Uterus (tissue), 4 donors: ENCODE results near the gene PSMC5. TPM values are rescaled to one million over a fixed set of nuclear protein-coding genes. Genes with fewer than 3 reads are reported as not detected.

Experiments
- DNase-seq, 2 donors: peaks; one replicate each; pipeline ENCODE4 v3.0.0-alpha.2; 2019 to 2020
- H3K27ac ChIP-seq, 2 donors: fragments of 200-600 bp; sonication (generic); 1 replicate in 1 of 2; 2 replicates in 1 of 2; pipeline ENCODE4 v1.5.1; 2016 to 2018
- H3K27me3 ChIP-seq, 2 donors: fragments of 200-600 bp; sonication (generic); one replicate each; pipeline ENCODE4 v1.5.1; 2018 to 2019; ENCODE audit warnings: control low read depth in 1 of 2
- H3K36me3 ChIP-seq, 2 donors: fragments of 200-600 bp; sonication (generic); one replicate each; pipeline ENCODE4 v1.5.1; 2019; ENCODE audit warnings: control low read depth in 1 of 2
- H3K4me1 ChIP-seq, 2 donors: fragments of 200-600 bp; sonication (generic); one replicate each; pipeline ENCODE4 v1.5.1; 2018 to 2019; ENCODE audit warnings: control low read depth in 1 of 2
- H3K4me3 ChIP-seq, 2 donors: fragments of 200-600 bp; sonication (generic); 1 replicate in 1 of 2; 2 replicates in 1 of 2; pipeline ENCODE4 v1.5.1; 2018 to 2019; ENCODE audit warnings: mild to moderate bottlenecking in 1 of 2
- H3K9me3 ChIP-seq, 2 donors: fragments of 200-600 bp; sonication (generic); one replicate each; pipeline ENCODE4 v1.5.1; 2019; ENCODE audit warnings: control low read depth in 1 of 2
- POLR2A ChIP-seq, 2 donors: fragments of 450-650 bp; IDR thresholded peaks; one replicate each; pipeline ENCODE4 v1.6.1; 2016; ENCODE audit warnings: antibody characterized with exemption in 2 of 2, mild to moderate bottlenecking in 1 of 2, moderate library complexity in 1 of 2
- intact Hi-C: fragments of 100-400 bp; cut with DNase I; formaldehyde crosslinking; loops from one replicate; pipeline ENCODE4 v1.15.1; 2023; ENCODE audit warnings: low total_unique reads
- total RNA-seq, 4 donors: library from RNA; depleted of rRNA in 3 of 4; stranded (reverse); fragments of >200 nt in 3 of 4; gene quantifications; one replicate each; pipeline versions ENCODE4 v1.1.0 to v1.2.4, GENCODE V29; 2014 to 2023
- TF ChIP-seq, protein P1 (sequence below), 4 experiments: fragments of 200-600 bp in 2 of 4; fragments of 450-650 bp in 2 of 4; sonication (generic) in 2 of 4; IDR thresholded peaks; one replicate each; pipeline ENCODE4 v1.5.1; 2016 to 2019; ENCODE audit warnings: antibody characterized with exemption in 4 of 4, mild to moderate bottlenecking in 2 of 4, moderate library complexity in 1 of 4
- donor health status: DM: yes; HTN: yes; CAD: no.

The PSMC5 gene
- total RNA-seq, 4 donors from 2014 or later, result 12.6 to 103 (median 40.2) TPM

GRCh38 chr17:63826468-63827001 lies 696 bp upstream of the PSMC5 start:
- Histone ChIP-seq H3K9me3 (no peaks in the 10 kb centered on the region), H3K4me3 (peak overlapping the region; percentile 91 to 94), H3K27ac (peak overlapping the region; percentile 94 to 97), H3K27me3 (no peaks in the 10 kb centered on the region), H3K4me1 (peaks cover 3 to 10% of the 10 kb centered on the region in 2 donors), H3K36me3 (no peaks in the 10 kb centered on the region)
- no peak for DNase-seq
- TF ChIP-seq POLR2A (IDR thresholded peaks at IDR 0.05), result no peak
- TF ChIP-seq, protein P1, sequence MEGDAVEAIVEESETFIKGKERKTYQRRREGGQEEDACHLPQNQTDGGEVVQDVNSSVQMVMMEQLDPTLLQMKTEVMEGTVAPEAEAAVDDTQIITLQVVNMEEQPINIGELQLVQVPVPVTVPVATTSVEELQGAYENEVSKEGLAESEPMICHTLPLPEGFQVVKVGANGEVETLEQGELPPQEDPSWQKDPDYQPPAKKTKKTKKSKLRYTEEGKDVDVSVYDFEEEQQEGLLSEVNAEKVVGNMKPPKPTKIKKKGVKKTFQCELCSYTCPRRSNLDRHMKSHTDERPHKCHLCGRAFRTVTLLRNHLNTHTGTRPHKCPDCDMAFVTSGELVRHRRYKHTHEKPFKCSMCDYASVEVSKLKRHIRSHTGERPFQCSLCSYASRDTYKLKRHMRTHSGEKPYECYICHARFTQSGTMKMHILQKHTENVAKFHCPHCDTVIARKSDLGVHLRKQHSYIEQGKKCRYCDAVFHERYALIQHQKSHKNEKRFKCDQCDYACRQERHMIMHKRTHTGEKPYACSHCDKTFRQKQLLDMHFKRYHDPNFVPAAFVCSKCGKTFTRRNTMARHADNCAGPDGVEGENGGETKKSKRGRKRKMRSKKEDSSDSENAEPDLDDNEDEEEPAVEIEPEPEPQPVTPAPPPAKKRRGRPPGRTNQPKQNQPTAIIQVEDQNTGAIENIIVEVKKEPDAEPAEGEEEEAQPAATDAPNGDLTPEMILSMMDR (IDR thresholded peaks at IDR 0.05), result no peak
- intact Hi-C loops, result no loop called here

- intact Hi-C loops, result no loop called here
- Histone ChIP-seq H3K4me1 (peaks cover 3 to 10% of the 10 kb centered on the region in 2 donors), H3K9me3 (no peaks in the 10 kb centered on the region), H3K27ac (peak overlapping the region; percentile 94 to 97), H3K36me3 (no peaks in the 10 kb centered on the region), H3K27me3 (no peaks in the 10 kb centered on the region), H3K4me3 (peak overlapping the region; percentile 91 to 94)
- TF ChIP-seq, protein P1 (IDR thresholded peaks at IDR 0.05), result no peak
- no peak for TF ChIP-seq POLR2A (IDR thresholded peaks at IDR 0.05)
- no peak for DNase-seq
These were observed 580 bp downstream of the PSMC5 start for GRCh38 chr17:63827801-63828221.

DNA sequence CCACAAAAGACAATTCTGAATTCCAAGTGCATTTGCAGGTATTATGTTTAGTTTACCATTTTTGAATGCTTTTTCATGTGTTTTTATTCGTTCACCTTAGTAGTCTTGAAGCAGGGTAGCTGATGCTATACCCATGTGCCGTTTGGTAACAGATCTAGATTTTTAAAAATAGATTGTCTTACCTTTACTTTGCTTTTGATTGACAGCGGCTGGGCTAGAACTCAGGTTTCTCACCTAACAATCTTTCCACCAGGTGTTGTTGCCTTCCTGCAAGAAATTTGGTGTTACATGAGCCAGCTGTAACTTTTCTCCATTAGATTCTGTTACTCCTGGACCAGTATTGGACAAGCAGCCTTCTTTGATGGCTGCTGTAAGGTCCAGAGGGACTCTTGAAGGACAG lies 1.7 kb downstream of the PSMC5 start:
- no peak for DNase-seq
- Histone ChIP-seq H3K9me3 (no peaks in the 10 kb centered on the region), H3K27me3 (no peaks in the 10 kb centered on the region), H3K36me3 (no peaks in the 10 kb centered on the region), H3K27ac (no peak overlapping the region), H3K4me3 (no peak overlapping the region), H3K4me1 (peaks cover 3 to 10% of the 10 kb centered on the region in 2 donors)
- TF ChIP-seq, protein P1 (IDR thresholded peaks at IDR 0.05), result no peak
- TF ChIP-seq POLR2A (IDR thresholded peaks at IDR 0.05), result no peak
- intact Hi-C loops, result no loop called here

- DNase-seq, result no peak
- Histone ChIP-seq H3K36me3 (no peaks in the 10 kb centered on the region), H3K4me1 (peaks cover 3 to 10% of the 10 kb centered on the region in 2 donors), H3K27ac (no peak overlapping the region), H3K27me3 (no peaks in the 10 kb centered on the region), H3K4me3 (no peak overlapping the region), H3K9me3 (no peaks in the 10 kb centered on the region)
- intact Hi-C loops, result no loop called here
- TF ChIP-seq, protein P1 (IDR thresholded peaks at IDR 0.05), result no peak
- TF ChIP-seq POLR2A (IDR thresholded peaks at IDR 0.05), result no peak
These were observed 3.0 kb downstream of the PSMC5 start for GRCh38 chr17:63830278-63830677.

DNA sequence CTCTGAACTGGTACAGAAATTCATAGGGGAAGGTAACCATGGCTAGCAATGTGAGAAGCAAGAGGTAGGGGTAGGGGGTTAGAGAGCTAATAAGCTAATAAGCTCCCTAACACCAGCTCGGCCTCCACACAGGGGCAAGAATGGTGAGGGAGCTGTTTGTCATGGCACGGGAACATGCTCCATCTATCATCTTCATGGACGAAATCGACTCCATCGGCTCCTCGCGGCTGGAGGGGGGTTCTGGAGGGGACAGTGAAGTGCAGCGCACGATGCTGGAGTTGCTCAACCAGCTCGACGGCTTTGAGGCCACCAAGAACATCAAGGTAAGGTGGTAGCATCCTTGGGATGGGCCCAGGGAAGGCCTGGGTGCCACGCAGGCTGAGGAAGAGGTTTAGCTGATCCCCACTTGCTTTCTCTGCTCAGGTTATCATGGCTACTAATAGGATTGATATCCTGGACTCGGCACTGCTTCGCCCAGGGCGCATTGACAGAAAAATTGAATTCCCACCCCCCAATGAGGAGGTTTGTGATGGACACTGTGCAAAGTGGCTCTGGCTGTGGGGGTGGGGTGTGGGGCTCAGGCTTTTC lies 3.8 kb downstream of the PSMC5 start:
- no peak for TF ChIP-seq POLR2A (IDR thresholded peaks at IDR 0.05)
- TF ChIP-seq, protein P1 (IDR thresholded peaks at IDR 0.05), result no peak
- no peaks in the 10 kb centered on the region for H3K9me3 ChIP-seq
- no peak overlapping the region for H3K4me3 ChIP-seq
- H3K27ac ChIP-seq, result no peak overlapping the region
- intact Hi-C loops, result no loop called here
- H3K27me3 ChIP-seq, result no peaks in the 10 kb centered on the region
- DNase-seq, result no peak
- H3K4me1 ChIP-seq, result peaks cover 3 to 8% of the 10 kb centered on the region in 2 donors
- H3K36me3 ChIP-seq, result no peaks in the 10 kb centered on the region
